Thoracic aorta (tissue), 2 donors: ENCODE data around the gene LTBP1. TPM values are rescaled to one million over a fixed set of nuclear protein-coding genes. Genes with fewer than 3 reads are reported as not detected.
"Not testable (repeated sequence)": the region's sequence is repeated elsewhere in the genome, so short reads cannot be mapped to it uniquely, and the experiment has no call there.

Source experiments
- ATAC-seq: fragments of 150-250 bp; one replicate; pipeline ENCODE4 v1.8.0; 2017; ENCODE audit warnings: low read depth; ENCODE audit not compliant: insufficient number of reproducible peaks, low FRiP score
- DNase-seq: peaks from one replicate; pipeline ENCODE4 v3.0.0-alpha.2; 2020; ENCODE audit warnings: low spot score
- H3K27ac ChIP-seq, 2 donors: fragments of 200-600 bp; sonication (generic); 1 replicate in 1 of 2; 2 replicates in 1 of 2; pipeline ENCODE4 v1.5.1; 2016; ENCODE audit warnings: mild to moderate bottlenecking in 2 of 2, moderate library complexity in 2 of 2
- H3K27me3 ChIP-seq: fragments of 200-600 bp; sonication (generic); replicated peaks from 2 replicates; pipeline ENCODE4 v1.6.0; 2016; ENCODE audit warnings: mild to moderate bottlenecking; ENCODE audit not compliant: insufficient read depth
- H3K36me3 ChIP-seq: fragments of 200-600 bp; sonication (generic); one replicate; pipeline ENCODE4 v1.5.1; 2016
- H3K4me1 ChIP-seq, 2 donors: fragments of 200-600 bp; sonication (generic); 1 replicate in 1 of 2; 2 replicates in 1 of 2; pipeline versions ENCODE4 v1.5.1 to v1.6.0; 2016; ENCODE audit warnings: low read depth in 2 of 2, mild to moderate bottlenecking in 1 of 2; ENCODE audit not compliant: control insufficient read depth in 1 of 2
- H3K4me3 ChIP-seq: fragments of 200-600 bp; sonication (generic); 2 replicates; pipeline ENCODE4 v1.5.1; 2016; ENCODE audit warnings: mild to moderate bottlenecking
- H3K9me3 ChIP-seq: fragments of 200-600 bp; sonication (generic); 2 replicates; pipeline ENCODE4 v1.5.1; 2016
- total RNA-seq, 2 donors: library from RNA; depleted of rRNA; stranded (reverse); fragments of >200 nt; gene quantifications; one replicate each; pipeline versions ENCODE4 v1.1.0 to v1.2.3, GENCODE V29; 2016
- TF ChIP-seq, protein P1 (sequence below): fragments of 200-600 bp; sonication (generic); IDR thresholded peaks from one replicate; pipeline ENCODE4 v1.5.1; 2019; ENCODE audit warnings: antibody characterized with exemption

LTBP1 gene
- total RNA-seq, 2 donors from 2014 or later = 584 to 786 TPM

DNA sequence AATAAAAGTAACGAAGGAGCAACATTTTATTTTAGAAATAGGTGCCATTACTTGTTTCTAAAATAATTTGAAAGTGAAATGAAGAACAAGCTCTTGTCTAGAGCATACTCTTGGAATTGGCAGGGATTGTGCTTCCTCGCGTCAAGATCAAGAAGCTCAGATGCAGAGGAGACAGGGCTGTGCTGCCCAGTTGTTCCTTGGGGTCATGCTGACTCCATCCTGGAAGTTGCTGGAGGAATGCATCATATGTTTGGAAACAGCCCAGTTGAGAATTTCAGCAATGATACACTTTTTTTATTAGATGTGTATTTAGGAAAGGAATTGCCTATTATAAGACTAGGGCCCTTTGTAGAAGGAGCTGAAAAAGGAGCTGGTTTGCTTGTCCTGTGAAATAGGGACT lies 17.2 kb downstream of the LTBP1 start:
- Histone ChIP-seq H3K4me3 (no peak overlapping the region), H3K27me3 (no peaks in the 10 kb centered on the region), H3K27ac (no peak overlapping the region), H3K4me1 (peaks cover 4 to 6% of the 10 kb centered on the region in 2 donors), H3K36me3 (no peaks in the 10 kb centered on the region), H3K9me3 (no peaks in the 10 kb centered on the region)
- no peak for DNase-seq
- no peak for ATAC-seq
- TF ChIP-seq, protein P1, sequence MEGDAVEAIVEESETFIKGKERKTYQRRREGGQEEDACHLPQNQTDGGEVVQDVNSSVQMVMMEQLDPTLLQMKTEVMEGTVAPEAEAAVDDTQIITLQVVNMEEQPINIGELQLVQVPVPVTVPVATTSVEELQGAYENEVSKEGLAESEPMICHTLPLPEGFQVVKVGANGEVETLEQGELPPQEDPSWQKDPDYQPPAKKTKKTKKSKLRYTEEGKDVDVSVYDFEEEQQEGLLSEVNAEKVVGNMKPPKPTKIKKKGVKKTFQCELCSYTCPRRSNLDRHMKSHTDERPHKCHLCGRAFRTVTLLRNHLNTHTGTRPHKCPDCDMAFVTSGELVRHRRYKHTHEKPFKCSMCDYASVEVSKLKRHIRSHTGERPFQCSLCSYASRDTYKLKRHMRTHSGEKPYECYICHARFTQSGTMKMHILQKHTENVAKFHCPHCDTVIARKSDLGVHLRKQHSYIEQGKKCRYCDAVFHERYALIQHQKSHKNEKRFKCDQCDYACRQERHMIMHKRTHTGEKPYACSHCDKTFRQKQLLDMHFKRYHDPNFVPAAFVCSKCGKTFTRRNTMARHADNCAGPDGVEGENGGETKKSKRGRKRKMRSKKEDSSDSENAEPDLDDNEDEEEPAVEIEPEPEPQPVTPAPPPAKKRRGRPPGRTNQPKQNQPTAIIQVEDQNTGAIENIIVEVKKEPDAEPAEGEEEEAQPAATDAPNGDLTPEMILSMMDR = no peak

DNA sequence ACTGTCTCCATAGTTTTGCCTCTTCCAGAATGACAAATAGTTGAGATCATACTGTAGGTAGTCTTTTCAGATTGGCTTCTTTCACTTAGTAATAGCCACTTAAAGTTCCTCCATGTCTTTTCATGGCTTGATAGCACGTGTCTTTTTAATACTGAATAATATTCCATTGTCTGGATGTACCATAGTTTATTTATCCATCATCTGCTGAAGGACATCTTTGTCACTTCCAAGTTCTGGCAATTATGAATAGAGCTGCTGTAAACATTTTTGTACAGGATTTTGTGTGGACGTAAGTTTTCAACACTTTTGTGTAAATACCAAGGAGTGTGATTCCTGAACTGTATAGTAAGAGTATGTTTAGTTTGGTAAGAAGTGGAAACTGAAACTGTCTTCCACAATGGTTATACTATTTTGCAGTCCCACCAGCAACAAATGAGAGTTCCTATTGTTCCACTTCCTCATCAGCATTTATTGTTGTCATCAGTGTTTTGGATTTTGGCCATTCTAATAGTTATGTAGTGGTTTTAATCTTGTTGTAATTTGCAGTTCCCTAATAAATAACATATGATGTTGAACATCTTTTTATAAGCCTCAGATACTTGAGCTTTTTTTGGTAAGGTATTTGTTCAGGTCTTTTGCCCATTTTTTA lies 18.9 kb downstream of the LTBP1 start:
- ATAC-seq = no peak

DNA sequence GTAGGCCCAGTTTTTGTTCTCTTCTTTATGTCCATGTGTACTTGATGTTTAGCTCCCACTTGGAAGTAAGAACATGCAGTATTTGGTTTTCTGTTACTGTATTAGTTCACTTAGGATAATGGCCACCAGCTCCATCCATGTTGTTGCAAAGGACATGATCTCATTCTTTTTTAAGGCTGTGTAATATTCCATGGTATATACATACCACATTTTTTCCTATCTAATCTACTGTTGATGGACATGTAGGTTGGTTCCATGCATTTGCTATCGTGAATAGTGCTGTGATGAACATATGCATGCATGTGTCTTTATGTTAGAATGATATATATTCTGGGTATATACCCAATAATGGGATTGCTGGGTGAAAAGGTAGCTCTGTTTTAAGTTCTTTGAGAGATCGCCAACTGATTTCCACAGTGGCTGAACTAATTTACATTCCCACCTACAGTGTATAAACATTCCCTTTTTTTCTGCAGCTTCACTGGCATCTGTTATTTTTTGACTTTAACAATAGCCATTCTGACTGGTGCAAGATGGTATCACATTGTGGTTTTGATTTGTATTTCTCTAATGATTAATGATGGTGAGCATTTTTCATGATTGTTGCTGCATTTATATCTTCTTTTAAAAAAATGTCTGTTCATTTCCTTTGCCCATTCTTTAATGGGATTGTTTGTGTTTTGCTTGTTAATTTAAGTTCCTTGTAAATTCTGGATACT lies 22.9 kb downstream of the LTBP1 start:
- no peaks in the 10 kb centered on the region for H3K9me3 ChIP-seq
- no peaks in the 10 kb centered on the region for H3K27me3 ChIP-seq
- H3K4me1 ChIP-seq = no peaks in the 10 kb centered on the region
- ATAC-seq (no peak), DNase-seq (no peak)
- H3K4me3 ChIP-seq = no peak overlapping the region
- no peaks in the 10 kb centered on the region for H3K36me3 ChIP-seq
- TF ChIP-seq, protein P1 = no peak
- no peak overlapping the region for H3K27ac ChIP-seq

More for the DNA sequence above, 18.9 kb downstream of the LTBP1 start:
- Histone ChIP-seq H3K9me3 (no peaks in the 10 kb centered on the region), H3K36me3 (no peaks in the 10 kb centered on the region), H3K27me3 (no peaks in the 10 kb centered on the region), H3K4me1 (peaks cover 4 to 6% of the 10 kb centered on the region in 2 donors), H3K4me3 (no peak overlapping the region), H3K27ac (no peak overlapping the region)
- DNase-seq = no peak
- TF ChIP-seq, protein P1 = no peak

DNA sequence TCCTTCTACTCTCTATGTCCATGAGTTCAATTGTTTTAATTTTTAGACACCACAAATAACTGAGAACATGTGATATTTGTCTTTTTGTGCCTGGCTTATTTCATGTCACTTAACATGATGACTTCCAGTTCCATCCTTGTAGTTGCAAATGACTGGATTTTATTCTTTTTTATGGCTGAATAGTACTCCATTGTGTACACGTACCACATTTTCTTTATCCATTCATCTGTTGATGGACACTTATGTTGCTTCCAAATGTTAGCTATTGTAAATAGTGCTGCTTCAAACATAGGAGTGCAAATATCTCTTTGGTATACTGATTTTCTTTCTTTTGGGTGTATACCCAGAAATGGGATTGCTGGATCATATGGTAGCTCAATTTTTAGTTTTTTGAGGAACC lies 27.0 kb downstream of the LTBP1 start:
- ATAC-seq, H3K27me3 ChIP-seq, H3K9me3 ChIP-seq, H3K4me1 ChIP-seq, DNase-seq, H3K36me3 ChIP-seq, H3K4me3 ChIP-seq, H3K27ac ChIP-seq: not testable (repeated sequence)

DNA sequence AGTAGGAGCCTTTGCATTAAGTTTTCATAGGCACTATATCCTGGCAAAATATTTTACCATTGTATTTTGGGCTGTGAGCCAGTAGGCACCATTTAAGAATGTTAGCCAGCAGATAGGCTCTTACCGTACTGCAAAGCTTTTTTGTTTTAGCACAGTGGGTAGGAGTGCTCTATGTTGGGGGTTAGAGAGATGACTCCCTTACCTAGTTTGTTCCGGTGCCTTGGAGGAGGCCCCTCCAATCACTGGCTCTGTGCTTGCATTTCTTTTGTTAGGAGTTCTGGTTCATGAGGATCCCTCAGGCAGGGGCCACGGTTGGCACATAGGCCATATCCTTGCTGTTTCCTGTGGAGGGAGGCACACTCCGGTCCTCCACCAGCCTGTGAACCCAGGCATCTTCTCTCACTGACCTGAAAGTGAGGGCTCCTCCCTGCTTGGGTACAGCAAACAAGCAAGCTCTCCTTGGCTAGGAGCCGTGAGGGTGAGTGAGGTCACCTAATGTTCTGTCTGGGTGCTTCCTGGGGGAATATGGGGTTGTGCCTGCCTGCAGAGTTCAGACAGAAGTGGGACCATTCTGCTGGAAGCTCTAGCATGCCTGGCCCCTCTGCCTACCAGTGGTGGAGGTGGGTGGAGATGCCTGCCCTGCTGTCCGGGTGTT lies 29.8 kb downstream of the LTBP1 start:
- Histone ChIP-seq H3K36me3 (no peaks in the 10 kb centered on the region), H3K27me3 (no peaks in the 10 kb centered on the region), H3K9me3 (peaks cover 5% of the 10 kb centered on the region), H3K4me1 (no peaks in the 10 kb centered on the region), H3K27ac (no peak overlapping the region), H3K4me3 (no peak overlapping the region)
- DNase-seq (no peak), ATAC-seq (no peak)
- TF ChIP-seq, protein P1 = no peak
